AG10803 (cell line): Measurements from ENCODE around the gene TBXAS1.

Source experiments
- DNase-seq: peaks from one replicate; pipeline ENCODE4 v3.0.0; 2010; ENCODE audit warnings: low read depth
- H3K4me3 ChIP-seq: 2 replicates; pipeline ENCODE4 v1.5.1; 2011; ENCODE audit warnings: mild to moderate bottlenecking, low read length, control low read depth
- CTCF ChIP-seq: conservative IDR thresholded peaks from 2 replicates; pipeline ENCODE4 v1.5.1; 2011; ENCODE audit warnings: mild to moderate bottlenecking, low read length, control low read depth, inconsistent platforms

Gene TBXAS1

GRCh38 chr7:139993592-139993991, 164.5 kb downstream of the TBXAS1 start:
- no peak for TF ChIP-seq CTCF
- no peak overlapping the region for H3K4me3 ChIP-seq
- no peak for DNase-seq

GRCh38 chr7:139994356-139994755, 165.3 kb downstream of the TBXAS1 start:
- H3K4me3 ChIP-seq, result no peak overlapping the region
- no peak for DNase-seq
- TF ChIP-seq CTCF, result no peak

- no peak; the same call in 1 of the 2 replicates for TF ChIP-seq CTCF
- H3K4me3 ChIP-seq, result no peak overlapping the region
- DNase-seq, result peak; percentile 36
Measured at GRCh38 chr7:139995017-139995915, 166.2 kb downstream of the TBXAS1 start.

DNA sequence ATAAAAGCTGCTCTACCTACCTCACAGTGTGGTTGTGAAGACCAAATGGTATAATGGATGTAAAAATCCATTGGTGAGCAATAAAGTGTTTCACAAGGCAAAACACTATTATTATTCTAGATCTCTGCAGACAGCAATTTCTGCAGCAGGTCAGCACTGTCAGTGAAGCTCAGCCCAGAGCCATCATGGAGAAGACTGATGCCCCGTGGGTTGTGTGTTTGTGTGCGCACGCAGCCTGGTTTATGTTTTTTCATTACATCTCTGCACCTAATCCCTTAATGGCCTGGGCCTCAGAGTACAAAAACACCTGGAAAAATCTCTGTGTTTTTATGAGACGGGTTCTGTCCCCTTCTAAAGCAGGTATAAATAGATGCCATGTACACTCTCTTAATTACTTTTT, 169.5 kb downstream of the TBXAS1 start:
- no peak for TF ChIP-seq CTCF
- no peak for DNase-seq
- no peak overlapping the region for H3K4me3 ChIP-seq

DNA sequence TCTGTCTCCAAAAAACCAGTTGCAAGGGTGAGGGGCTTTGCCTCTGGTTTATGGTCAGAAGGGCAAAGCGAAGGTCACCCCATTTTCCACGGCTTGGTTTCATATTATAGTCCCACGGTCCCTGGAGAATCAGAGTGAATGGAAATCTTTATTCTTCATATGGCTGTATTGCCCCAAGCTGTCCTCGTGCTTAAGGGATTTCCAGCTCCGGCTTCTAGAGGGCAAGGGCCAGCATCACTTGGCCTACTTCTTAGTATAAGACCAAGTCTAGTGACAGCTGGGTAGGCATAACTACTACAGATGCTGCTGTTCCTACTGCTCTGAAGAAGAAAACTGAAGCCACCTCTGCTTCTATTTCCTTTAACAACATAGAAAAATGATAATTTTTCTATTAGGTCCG, 170.5 kb downstream of the TBXAS1 start:
- no peak overlapping the region for H3K4me3 ChIP-seq
- DNase-seq, result no peak
- TF ChIP-seq CTCF, result no peak

- DNase-seq, result no peak
- TF ChIP-seq CTCF, result no peak
- H3K4me3 ChIP-seq, result no peak overlapping the region
Measured at GRCh38 chr7:140000666-140001268, 171.7 kb downstream of the TBXAS1 start.

GRCh38 chr7:140003913-140004382, 174.9 kb downstream of the TBXAS1 start:
- peak; percentile 69 for TF ChIP-seq CTCF
- peak; percentile 65 for DNase-seq
- H3K4me3 ChIP-seq, result no peak overlapping the region
